GM12874 (cell line): Measurements from ENCODE around the gene SKA3.

ENCODE experiments used
- TF ChIP-seq, protein P1 (sequence below): IDR thresholded peaks from 2 replicates; pipeline ENCODE4 v1.5.1; 2011; ENCODE audit warnings: low read depth, mild to moderate bottlenecking, control low read depth, low read length, moderate library complexity; ENCODE audit not compliant: insufficient read depth

The SKA3 gene

DNA sequence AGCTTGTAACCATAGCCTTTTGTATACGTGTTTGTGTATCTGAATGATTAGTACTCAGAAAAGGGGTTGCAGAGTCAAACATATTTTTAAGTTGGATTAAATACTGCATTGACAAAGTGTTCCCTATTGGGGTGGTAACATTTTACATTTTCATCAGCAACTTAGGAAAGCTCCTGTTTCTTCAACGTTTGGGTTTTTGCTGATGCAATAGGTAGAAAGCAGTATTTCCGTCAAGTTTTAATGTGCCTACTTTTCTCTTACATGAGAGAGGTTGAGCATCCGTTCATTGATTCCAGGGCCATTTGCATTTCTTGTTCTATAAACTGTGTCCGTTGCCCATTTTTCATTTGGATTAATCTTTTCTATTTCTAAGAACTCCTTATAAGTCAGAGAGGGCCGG lies 56.2 kb downstream of the SKA3 start:
- TF ChIP-seq, protein P1, sequence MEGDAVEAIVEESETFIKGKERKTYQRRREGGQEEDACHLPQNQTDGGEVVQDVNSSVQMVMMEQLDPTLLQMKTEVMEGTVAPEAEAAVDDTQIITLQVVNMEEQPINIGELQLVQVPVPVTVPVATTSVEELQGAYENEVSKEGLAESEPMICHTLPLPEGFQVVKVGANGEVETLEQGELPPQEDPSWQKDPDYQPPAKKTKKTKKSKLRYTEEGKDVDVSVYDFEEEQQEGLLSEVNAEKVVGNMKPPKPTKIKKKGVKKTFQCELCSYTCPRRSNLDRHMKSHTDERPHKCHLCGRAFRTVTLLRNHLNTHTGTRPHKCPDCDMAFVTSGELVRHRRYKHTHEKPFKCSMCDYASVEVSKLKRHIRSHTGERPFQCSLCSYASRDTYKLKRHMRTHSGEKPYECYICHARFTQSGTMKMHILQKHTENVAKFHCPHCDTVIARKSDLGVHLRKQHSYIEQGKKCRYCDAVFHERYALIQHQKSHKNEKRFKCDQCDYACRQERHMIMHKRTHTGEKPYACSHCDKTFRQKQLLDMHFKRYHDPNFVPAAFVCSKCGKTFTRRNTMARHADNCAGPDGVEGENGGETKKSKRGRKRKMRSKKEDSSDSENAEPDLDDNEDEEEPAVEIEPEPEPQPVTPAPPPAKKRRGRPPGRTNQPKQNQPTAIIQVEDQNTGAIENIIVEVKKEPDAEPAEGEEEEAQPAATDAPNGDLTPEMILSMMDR, result no peak

DNA sequence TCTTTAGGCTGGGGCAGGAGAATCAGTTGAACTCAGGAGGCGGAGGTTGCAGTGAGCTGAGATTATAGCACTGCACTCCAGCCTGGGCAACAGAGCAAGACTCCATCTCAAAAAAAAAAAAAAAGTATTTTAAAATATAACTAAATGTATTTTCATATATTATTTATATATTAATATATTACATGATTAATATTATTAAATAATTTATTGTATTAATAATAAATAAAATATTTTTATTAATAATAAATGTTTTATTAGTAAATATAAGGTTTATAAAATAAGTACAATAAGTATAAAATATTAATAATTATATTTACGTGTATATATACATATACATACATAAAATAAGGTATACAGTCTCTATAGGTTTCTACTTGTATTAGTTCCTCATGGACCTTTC lies 56.8 kb downstream of the SKA3 start:
- TF ChIP-seq, protein P1, result no peak

DNA sequence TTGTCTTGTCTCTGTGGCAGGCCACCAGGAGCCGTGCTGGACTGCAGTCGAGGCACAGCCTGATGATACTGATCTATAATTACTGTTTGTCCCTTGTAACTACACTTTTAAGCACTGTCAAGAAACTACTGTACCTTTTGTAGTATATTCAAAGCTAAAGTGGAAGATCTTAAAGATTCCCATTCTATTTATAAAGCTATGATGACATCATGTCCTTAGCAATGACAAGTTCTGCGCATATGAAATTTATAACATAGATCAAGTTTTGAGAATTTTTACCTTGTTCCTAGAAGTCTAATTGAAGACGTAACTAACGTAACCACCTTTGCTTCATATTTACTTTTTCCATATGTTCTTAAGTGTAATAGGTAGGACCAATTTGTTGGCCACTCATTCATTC lies 58.2 kb downstream of the SKA3 start:
- TF ChIP-seq, protein P1, result no peak

DNA sequence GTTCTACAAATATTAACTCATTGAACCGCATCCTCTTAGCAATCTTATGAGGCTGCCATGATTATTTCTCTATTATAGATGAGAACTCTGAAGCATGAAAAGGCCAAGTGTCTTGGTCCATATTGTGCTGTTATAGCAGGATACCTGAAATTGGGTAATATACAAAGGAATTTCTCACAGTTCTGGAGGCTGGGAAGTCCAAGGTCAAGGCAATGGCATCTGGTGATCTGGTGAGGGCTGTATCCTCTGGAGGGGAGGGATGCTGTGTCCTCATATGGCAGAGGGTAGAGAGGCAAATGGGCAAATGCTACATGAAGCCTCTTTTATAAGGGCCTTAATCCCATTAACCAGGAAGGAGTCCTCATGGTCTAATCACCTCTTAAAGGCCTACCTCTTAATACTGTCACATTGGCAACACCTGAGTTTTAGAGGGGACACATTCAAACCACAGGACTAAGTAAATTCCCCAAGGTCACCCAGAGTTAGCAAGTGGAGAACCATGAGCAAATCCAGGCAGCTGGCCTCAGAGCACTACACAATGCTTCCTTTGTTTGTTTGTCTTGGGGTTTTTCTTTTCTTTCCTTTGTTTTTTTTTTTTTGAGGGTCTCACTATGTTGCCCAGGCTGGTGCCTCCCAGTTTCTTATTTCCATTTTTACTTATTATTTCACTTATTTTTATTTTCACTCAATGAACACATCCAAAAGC lies 59.1 kb downstream of the SKA3 start:
- TF ChIP-seq, protein P1, result no peak

DNA sequence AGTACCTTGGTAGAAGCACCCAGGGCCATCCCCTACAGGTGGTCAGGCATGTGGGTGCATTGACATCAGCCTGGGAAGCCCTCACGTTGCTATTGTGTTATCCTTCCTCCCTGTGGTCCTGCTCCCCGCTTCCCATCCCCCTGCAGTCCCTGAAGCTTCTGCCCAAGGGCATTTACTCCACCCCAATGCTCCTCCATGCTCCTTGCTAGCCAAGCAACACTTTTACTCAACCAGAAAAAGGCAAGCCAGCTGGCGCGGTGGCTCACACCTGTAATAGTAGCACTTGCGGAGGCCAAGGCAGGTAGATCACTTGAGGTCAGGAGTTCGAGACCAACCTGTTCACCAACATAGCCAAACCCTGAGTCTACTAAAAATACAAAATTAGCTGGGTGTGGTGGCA lies 60.2 kb downstream of the SKA3 start:
- TF ChIP-seq, protein P1, result no peak

DNA sequence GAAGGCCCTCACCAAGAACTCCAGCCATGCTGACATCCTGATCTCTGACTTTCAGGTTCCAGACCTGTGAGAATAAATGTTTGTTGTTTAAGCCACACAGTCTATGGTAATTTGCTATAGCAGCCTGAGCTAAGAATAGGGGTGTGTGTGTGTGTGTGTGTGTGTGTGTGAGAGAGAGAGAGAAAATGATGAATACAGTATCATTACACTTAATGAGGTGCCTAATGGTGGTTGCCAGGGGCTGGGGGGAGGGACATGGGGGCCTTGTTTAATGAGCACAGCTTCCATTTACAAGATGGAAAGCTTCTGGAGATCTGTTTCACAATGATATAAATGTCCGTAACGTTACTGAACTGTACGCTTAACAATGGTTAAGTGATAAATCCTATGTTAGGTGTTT lies 61.1 kb downstream of the SKA3 start:
- TF ChIP-seq, protein P1, result no peak

DNA sequence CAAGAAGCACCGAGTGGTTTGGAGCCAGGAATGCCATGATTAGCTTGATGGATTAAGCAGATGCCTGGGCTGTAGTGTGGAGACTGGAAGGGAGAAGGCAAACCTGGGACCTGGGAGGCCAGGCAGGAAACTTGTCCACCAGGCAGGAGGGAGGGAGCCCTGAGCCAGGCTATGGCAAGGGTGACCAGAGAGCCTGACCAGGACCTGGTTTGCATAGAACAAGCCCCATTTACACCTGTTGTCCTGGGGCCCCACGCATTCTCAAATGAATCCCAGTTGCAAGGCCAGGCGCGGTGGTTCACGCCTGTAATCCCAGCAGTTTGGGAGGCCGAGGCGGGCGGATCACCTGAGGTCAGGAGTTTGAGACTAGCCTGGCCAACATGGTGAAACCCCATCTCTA lies 64.8 kb downstream of the SKA3 start:
- TF ChIP-seq, protein P1, result no peak
